WTC11 (cell line): ENCODE results near the gene FRS2.

ENCODE experiments used
- CBFB ChIP-seq: sonication (generic); formaldehyde crosslinking; IDR thresholded peaks from 2 replicates; pipeline ENCODE4 v1.8.1; 2022; ENCODE audit warnings: mild to moderate bottlenecking, low read depth, missing genetic modification reagents
- NR3C1 ChIP-seq: sonication (generic); formaldehyde crosslinking; conservative IDR thresholded peaks from 2 replicates; pipeline ENCODE4 v1.8.1; 2023; ENCODE audit warnings: low read depth, mild to moderate bottlenecking, missing genetic modification reagents
- TF ChIP-seq, protein P1 (sequence below): fragments of 200-600 bp; IDR thresholded peaks from 2 replicates; pipeline ENCODE4 v1.8.0; 2022; ENCODE audit warnings: antibody characterized with exemption

DNA sequence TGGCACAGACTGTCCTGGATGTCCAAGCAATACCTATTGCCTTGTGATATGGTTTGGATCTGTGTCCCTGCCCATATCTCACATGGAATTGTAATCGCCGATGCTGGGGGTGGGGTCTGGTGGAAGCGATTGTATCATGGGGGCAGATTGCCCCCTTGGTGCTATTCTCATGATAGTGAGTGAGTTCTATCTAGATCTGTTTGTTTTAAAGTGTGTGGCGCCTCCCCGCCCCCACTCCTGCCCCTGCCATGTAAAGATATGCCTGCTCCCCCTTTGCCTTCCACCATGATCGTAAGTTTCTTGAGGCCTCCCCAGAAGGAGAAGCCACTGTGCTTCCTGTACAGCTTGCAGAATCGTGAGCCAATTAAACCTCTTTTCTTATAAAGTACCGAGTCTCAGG, 157.3 kb downstream of the FRS2 start:
- TF ChIP-seq, protein P1, sequence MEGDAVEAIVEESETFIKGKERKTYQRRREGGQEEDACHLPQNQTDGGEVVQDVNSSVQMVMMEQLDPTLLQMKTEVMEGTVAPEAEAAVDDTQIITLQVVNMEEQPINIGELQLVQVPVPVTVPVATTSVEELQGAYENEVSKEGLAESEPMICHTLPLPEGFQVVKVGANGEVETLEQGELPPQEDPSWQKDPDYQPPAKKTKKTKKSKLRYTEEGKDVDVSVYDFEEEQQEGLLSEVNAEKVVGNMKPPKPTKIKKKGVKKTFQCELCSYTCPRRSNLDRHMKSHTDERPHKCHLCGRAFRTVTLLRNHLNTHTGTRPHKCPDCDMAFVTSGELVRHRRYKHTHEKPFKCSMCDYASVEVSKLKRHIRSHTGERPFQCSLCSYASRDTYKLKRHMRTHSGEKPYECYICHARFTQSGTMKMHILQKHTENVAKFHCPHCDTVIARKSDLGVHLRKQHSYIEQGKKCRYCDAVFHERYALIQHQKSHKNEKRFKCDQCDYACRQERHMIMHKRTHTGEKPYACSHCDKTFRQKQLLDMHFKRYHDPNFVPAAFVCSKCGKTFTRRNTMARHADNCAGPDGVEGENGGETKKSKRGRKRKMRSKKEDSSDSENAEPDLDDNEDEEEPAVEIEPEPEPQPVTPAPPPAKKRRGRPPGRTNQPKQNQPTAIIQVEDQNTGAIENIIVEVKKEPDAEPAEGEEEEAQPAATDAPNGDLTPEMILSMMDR = no peak
- no peak for TF ChIP-seq NR3C1 (CRISPR knock-in tag)
- no peak for TF ChIP-seq CBFB (CRISPR knock-in tag)
